ENCODE data around the gene SIK3.

Gene SIK3

GRCh38 chr11:117097014-117097388, 1.2 kb downstream of the SIK3 start:
- TF ChIP-seq CTCF (IDR thresholded peaks at IDR 0.05; ENCODE audit: low read depth, low read length): no peak
- H3K4me1 ChIP-seq: peaks cover 23% of the 10 kb centered on the region
- peak overlapping the region; percentile 92 for H3K4me3 ChIP-seq (ENCODE audit: low read depth, low read length)
- H3K27me3 ChIP-seq: no peaks in the 10 kb centered on the region
- no peak for DNase-seq
- H3K36me3 ChIP-seq: no peaks in the 10 kb centered on the region
- no peaks in the 10 kb centered on the region for H3K9me3 ChIP-seq

DNA sequence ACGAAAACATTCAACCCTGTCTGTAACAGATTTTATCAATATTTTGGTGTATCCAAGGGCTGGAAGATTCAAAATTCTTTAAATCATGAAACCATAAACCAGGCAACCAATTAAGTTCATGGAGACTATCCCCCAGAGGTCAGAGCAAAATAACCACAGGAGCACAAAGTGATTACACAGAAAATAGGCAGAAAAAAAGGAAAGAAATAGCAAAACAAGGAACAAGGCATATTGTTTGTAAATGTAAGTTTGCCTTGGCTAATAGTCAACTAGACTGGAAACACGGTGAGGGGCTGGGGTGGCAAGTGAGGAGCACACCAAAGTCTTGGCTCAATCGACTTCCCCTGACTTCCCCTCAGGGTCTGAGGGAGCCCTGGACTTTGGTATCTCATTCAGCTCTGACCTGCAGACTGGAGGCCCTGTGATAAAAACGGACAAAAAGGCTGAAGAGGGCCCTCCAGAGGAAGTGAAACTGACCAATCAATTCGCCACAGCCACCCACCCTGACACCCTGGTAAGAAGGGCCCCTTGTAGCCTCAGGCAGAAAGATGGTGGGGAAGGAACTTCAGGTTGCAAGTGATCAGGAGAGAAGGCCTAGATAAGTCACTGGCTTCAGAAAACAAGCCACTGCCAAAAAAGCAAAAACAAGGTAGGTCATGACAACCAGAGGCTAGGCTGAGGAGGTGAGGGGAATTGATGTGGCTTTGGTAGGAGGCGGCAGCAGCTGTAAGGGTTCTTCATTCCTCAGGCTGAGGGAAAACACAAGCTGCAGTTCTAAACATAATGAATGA, 1.8 kb downstream of the SIK3 start:
- Histone ChIP-seq H3K4me1 (peaks cover 23% of the 10 kb centered on the region), H3K27me3 (no peaks in the 10 kb centered on the region), H3K36me3 (no peaks in the 10 kb centered on the region), H3K4me3 (ENCODE audit: low read depth, low read length) (peak overlapping the region; percentile 92), H3K9me3 (no peaks in the 10 kb centered on the region)
- peak; percentile 15 for DNase-seq
- TF ChIP-seq CTCF (IDR thresholded peaks at IDR 0.05; ENCODE audit: low read depth, low read length): 0 out of 2 replicates have a peak, but pooled peaks have one; percentile 16

DNA sequence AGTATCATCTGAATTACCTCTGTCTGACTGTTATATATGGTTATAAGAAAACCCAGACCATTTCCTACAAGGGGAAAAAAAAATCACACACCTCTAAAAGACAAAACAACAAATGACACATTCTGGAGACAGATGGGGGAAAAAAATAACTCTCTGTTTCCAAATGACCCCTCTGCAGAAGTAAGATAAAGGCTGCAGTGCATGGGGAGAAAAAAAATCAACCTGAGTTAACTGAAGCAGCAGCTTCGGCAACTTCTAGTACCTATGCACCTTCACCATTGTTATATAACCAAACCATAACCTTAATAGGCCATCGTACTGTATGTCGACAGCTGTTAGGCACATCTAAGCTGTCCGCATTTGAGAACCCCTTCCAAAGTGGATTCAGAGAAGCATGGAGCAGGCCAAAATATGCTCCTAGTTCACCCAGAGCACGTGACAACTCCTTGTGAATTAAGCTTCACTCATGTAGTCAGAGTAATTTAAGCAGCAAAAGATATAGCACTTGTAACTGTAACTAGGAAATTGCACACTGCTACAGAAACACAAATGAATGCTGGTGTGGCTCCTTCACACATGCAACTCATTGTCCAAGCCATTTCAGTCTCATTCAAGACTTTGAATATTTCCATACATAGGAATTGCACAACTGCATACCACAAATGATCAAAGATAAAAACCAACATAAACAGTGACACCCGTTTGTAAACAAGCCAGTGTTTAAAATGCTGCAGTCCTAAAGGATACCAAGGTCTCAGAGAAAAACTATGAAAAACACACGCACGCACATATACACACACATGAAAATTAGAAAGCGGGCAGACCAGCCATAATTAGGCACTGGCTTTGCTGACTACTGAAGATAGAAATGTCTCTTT, 2.7 kb downstream of the SIK3 start:
- no peak for TF ChIP-seq CTCF (IDR thresholded peaks at IDR 0.05; ENCODE audit: low read depth, low read length)
- no peaks in the 10 kb centered on the region for H3K36me3 ChIP-seq
- DNase-seq: no peak
- peak overlapping the region; percentile 92; the same call in 1 of the 2 replicates for H3K4me3 ChIP-seq (ENCODE audit: low read depth, low read length)
- H3K4me1 ChIP-seq: peaks cover 23% of the 10 kb centered on the region
- no peaks in the 10 kb centered on the region for H3K9me3 ChIP-seq
- H3K27me3 ChIP-seq: no peaks in the 10 kb centered on the region

- H3K36me3 ChIP-seq: no peaks in the 10 kb centered on the region
- H3K9me3 ChIP-seq: no peaks in the 10 kb centered on the region
- H3K4me1 ChIP-seq: peaks cover 23% of the 10 kb centered on the region
- H3K4me3 ChIP-seq (ENCODE audit: low read depth, low read length): no peak overlapping the region
- DNase-seq: no peak
- H3K27me3 ChIP-seq: no peaks in the 10 kb centered on the region
- TF ChIP-seq CTCF (IDR thresholded peaks at IDR 0.05; ENCODE audit: low read depth, low read length): no peak
Observed at GRCh38 chr11:117094776-117095175, 3.5 kb downstream of the SIK3 start.

- H3K36me3 ChIP-seq: no peaks in the 10 kb centered on the region
- DNase-seq: no peak
- no peaks in the 10 kb centered on the region for H3K9me3 ChIP-seq
- H3K4me3 ChIP-seq (ENCODE audit: low read depth, low read length): no peak overlapping the region
- peaks cover 13% of the 10 kb centered on the region for H3K4me1 ChIP-seq
- no peaks in the 10 kb centered on the region for H3K27me3 ChIP-seq
- no peak for TF ChIP-seq CTCF (IDR thresholded peaks at IDR 0.05; ENCODE audit: low read depth, low read length)
Observed at GRCh38 chr11:117092951-117093590, 5.2 kb downstream of the SIK3 start.
